Measurements from ENCODE around the gene RHAG. TPM values are rescaled to one million over a fixed set of nuclear protein-coding genes. Genes with fewer than 3 reads are reported as not detected.
"Not testable (repeated sequence)": the region's sequence is repeated elsewhere in the genome, so short reads cannot be mapped to it uniquely, and the experiment has no call there.

The RHAG gene
- polyA plus RNA-seq, 2 donors = 0.05 to 0.06 TPM

DNA sequence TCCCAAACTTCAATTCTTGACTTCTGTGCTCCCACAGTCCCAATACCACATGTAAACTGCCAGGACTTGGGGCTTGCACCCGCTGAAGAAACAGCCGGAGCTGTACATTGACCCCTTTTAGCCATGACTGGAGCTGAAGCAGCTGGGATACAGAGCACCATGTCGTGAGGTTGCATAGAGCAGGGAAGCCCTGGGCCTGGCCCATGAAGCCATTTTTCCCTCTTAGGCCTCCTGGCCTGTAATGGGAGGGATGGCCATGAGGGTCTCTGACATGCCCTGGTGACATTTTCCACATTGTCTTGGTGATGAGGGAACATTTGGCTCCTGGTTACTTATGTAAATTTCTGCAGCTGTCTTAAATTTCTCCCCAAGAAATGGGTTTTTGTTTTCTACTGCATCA is 9.8 kb downstream of the RHAG start:
- H3K36me3 ChIP-seq (ENCODE audit: control insufficient read depth in 2 of 2, insufficient read depth in 2 of 2, low read length in 1 of 2) = no peaks in the 10 kb centered on the region

GRCh38 chr6:49618257-49618656 is 18.4 kb downstream of the RHAG start:
- H3K27me3 ChIP-seq (ENCODE audit: control insufficient read depth in 1 of 2, insufficient read depth in 2 of 2, low read length in 2 of 2) = no peaks in the 10 kb centered on the region
- H3K4me1 ChIP-seq (ENCODE audit: control insufficient read depth in 2 of 2, insufficient read depth in 2 of 2, low read length in 1 of 2) = no peaks in the 10 kb centered on the region
- no peaks in the 10 kb centered on the region for H3K9me3 ChIP-seq (ENCODE audit: control insufficient read depth in 2 of 2, insufficient read depth in 1 of 2, low read depth in 1 of 2, low read length in 1 of 2)
- H3K36me3 ChIP-seq (ENCODE audit: control insufficient read depth in 2 of 2, insufficient read depth in 2 of 2, low read length in 1 of 2) = no peaks in the 10 kb centered on the region
- H3K27ac ChIP-seq (ENCODE audit: low read depth in 2 of 2, low read length in 1 of 2) = no peak overlapping the region
- no peak overlapping the region for H3K4me3 ChIP-seq (ENCODE audit: low read depth in 1 of 2, low read length in 2 of 2)

More for the DNA sequence above, 9.8 kb downstream of the RHAG start:
- no peak overlapping the region for H3K27ac ChIP-seq (ENCODE audit: low read depth in 2 of 2, low read length in 1 of 2)
- no peaks in the 10 kb centered on the region for H3K9me3 ChIP-seq (ENCODE audit: control insufficient read depth in 2 of 2, insufficient read depth in 1 of 2, low read depth in 1 of 2, low read length in 1 of 2)
- no peak overlapping the region for H3K4me3 ChIP-seq (ENCODE audit: low read depth in 1 of 2, low read length in 2 of 2)
- H3K4me1 ChIP-seq (ENCODE audit: control insufficient read depth in 2 of 2, insufficient read depth in 2 of 2, low read length in 1 of 2) = no peaks in the 10 kb centered on the region
- H3K27me3 ChIP-seq (ENCODE audit: control insufficient read depth in 1 of 2, insufficient read depth in 2 of 2, low read length in 2 of 2) = no peaks in the 10 kb centered on the region
- WGBS, 2 donors = 91 to 92% methylated on average over 3 of the region's 3 CpGs

DNA sequence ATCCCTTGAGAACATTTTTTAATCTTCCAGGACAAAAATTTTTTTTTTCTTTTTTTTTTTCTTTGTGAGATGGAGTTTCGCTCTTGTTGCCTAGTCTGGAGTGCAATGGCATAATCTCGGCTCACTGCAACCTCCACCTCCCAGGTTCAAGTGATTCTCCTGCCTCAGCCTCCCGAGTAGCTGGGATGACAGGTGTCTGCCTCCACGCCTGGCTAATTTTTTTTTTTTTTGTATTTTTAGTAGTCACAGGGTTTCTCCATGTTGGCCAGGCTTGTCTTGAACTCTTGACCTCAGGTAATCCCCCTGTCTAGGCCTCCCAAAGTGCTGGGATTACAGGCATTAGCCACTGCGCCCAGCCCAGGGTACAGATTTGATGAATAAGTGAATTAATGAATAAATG is 22.5 kb downstream of the RHAG start:
- H3K27ac ChIP-seq (ENCODE audit: low read depth in 2 of 2, low read length in 1 of 2); H3K4me3 ChIP-seq (ENCODE audit: low read depth in 1 of 2, low read length in 2 of 2); H3K27me3 ChIP-seq (ENCODE audit: control insufficient read depth in 1 of 2, insufficient read depth in 2 of 2, low read length in 2 of 2); H3K36me3 ChIP-seq (ENCODE audit: control insufficient read depth in 2 of 2, insufficient read depth in 2 of 2, low read length in 1 of 2); H3K9me3 ChIP-seq (ENCODE audit: control insufficient read depth in 2 of 2, insufficient read depth in 1 of 2, low read depth in 1 of 2, low read length in 1 of 2); H3K4me1 ChIP-seq (ENCODE audit: control insufficient read depth in 2 of 2, insufficient read depth in 2 of 2, low read length in 1 of 2): not testable (repeated sequence)
- WGBS, 2 donors = 81 to 82% methylated on average over 5 of the region's 5 CpGs

GRCh38 chr6:49609285-49609684 is 27.4 kb downstream of the RHAG start:
- Histone ChIP-seq H3K36me3 (ENCODE audit: control insufficient read depth in 2 of 2, insufficient read depth in 2 of 2, low read length in 1 of 2) (no peaks in the 10 kb centered on the region), H3K27me3 (ENCODE audit: control insufficient read depth in 1 of 2, insufficient read depth in 2 of 2, low read length in 2 of 2) (peaks cover 0 to 2% of the 10 kb centered on the region in 2 donors), H3K4me1 (ENCODE audit: control insufficient read depth in 2 of 2, insufficient read depth in 2 of 2, low read length in 1 of 2) (no peaks in the 10 kb centered on the region), H3K9me3 (ENCODE audit: control insufficient read depth in 2 of 2, insufficient read depth in 1 of 2, low read depth in 1 of 2, low read length in 1 of 2) (no peaks in the 10 kb centered on the region), H3K27ac (ENCODE audit: low read depth in 2 of 2, low read length in 1 of 2) (no peak overlapping the region), H3K4me3 (ENCODE audit: low read depth in 1 of 2, low read length in 2 of 2) (no peak overlapping the region)
- WGBS, 2 donors = 55 to 63% methylated on average over 1 of the region's 1 CpG

DNA sequence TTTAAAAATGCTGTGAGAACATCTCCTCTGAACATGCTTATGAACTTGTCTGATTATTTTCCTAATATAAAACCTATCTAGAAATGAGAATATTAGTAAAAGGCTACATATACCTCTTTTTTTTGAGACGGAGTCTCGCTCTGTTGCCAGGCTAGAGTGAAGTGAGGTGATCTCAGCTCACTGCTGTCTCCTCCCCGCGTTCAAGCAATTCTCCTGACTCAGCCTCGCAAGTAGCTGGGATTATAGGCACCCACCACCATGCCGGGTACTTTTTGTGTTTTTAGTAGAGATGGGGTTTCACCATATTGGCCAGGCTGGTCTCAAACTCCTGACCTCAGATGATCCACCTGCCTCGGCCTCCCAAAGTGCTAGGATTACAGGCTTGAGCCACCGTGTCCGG is 28.4 kb downstream of the RHAG start:
- H3K27me3 ChIP-seq (ENCODE audit: control insufficient read depth in 1 of 2, insufficient read depth in 2 of 2, low read length in 2 of 2) = not testable (repeated sequence)
- 88 to 90% methylated on average over 9 of the region's 9 CpGs for WGBS, 2 donors

DNA sequence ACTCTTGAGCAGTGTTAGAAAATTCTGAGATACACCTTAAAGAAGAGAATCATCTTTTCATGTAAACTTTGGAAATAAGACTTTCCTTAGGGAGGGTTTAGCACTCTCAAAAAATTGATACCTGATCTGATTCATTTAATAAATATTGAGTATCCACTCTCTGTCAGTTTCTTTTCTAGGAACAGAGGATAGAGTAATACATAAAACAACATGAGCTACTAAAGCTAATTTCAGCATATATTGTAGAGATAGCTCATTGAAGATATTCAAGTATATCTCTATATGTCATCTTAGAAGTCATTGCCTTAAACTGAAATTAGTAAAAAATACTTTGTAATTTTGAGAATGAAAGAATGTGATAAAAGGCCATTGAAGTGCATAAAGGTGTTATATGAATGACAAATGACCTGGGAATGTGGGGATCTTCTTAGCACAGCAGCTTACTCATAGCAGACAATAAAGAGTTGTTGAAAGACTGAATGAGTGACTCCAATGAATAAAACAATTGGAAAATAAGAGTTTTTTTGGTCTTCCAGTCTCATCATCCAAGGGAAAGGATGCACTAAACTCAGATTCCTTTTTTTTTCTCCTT is 29.2 kb downstream of the RHAG start:
- no peaks in the 10 kb centered on the region for H3K9me3 ChIP-seq (ENCODE audit: control insufficient read depth in 2 of 2, insufficient read depth in 1 of 2, low read depth in 1 of 2, low read length in 1 of 2)
- H3K27ac ChIP-seq (ENCODE audit: low read depth in 2 of 2, low read length in 1 of 2) = no peak overlapping the region
- H3K4me1 ChIP-seq (ENCODE audit: control insufficient read depth in 2 of 2, insufficient read depth in 2 of 2, low read length in 1 of 2) = no peaks in the 10 kb centered on the region
- no peaks in the 10 kb centered on the region for H3K36me3 ChIP-seq (ENCODE audit: control insufficient read depth in 2 of 2, insufficient read depth in 2 of 2, low read length in 1 of 2)
- H3K27me3 ChIP-seq (ENCODE audit: control insufficient read depth in 1 of 2, insufficient read depth in 2 of 2, low read length in 2 of 2) = peaks cover 0 to 2% of the 10 kb centered on the region in 2 donors
- H3K4me3 ChIP-seq (ENCODE audit: low read depth in 1 of 2, low read length in 2 of 2) = no peak overlapping the region

More for the DNA sequence above, 28.4 kb downstream of the RHAG start:
- H3K9me3 ChIP-seq (ENCODE audit: control insufficient read depth in 2 of 2, insufficient read depth in 1 of 2, low read depth in 1 of 2, low read length in 1 of 2); H3K36me3 ChIP-seq (ENCODE audit: control insufficient read depth in 2 of 2, insufficient read depth in 2 of 2, low read length in 1 of 2); H3K4me1 ChIP-seq (ENCODE audit: control insufficient read depth in 2 of 2, insufficient read depth in 2 of 2, low read length in 1 of 2); H3K4me3 ChIP-seq (ENCODE audit: low read depth in 1 of 2, low read length in 2 of 2); H3K27ac ChIP-seq (ENCODE audit: low read depth in 2 of 2, low read length in 1 of 2): not testable (repeated sequence)

DNA sequence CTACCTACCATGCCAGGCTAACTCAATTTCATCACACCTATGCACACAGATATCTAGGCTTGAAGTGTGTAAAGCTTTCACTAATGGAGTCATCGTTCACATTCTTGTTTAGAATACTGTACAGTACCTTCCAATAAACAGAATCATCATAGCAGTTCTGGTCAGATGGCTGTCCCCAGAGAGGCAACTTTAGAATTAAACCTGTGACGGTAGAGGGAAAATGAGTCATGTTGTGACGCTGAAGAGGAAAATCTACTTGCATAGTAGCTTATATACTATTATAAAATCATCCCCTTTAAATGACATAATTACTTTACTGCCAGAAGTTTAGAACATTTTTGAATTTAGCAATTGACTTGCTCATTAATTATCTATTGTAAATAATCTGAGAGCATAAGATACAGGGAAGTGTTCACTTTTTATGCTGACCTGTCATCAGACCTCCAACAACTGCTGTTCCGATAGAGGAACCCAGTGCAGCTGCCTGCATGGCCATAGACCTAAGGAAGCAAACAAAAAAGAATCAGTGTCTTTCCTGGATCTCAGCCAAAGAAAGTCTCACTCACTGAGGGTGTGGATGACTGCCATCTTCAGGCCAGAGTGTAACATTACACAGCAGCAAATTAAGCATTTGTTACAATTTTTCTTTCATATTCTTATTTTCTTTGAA is 29.8 kb downstream of the RHAG start:
- Histone ChIP-seq H3K4me3 (ENCODE audit: low read depth in 1 of 2, low read length in 2 of 2) (no peak overlapping the region), H3K36me3 (ENCODE audit: control insufficient read depth in 2 of 2, insufficient read depth in 2 of 2, low read length in 1 of 2) (no peaks in the 10 kb centered on the region), H3K9me3 (ENCODE audit: control insufficient read depth in 2 of 2, insufficient read depth in 1 of 2, low read depth in 1 of 2, low read length in 1 of 2) (no peaks in the 10 kb centered on the region), H3K27ac (ENCODE audit: low read depth in 2 of 2, low read length in 1 of 2) (no peak overlapping the region), H3K27me3 (ENCODE audit: control insufficient read depth in 1 of 2, insufficient read depth in 2 of 2, low read length in 2 of 2) (no peaks in the 10 kb centered on the region), H3K4me1 (ENCODE audit: control insufficient read depth in 2 of 2, insufficient read depth in 2 of 2, low read length in 1 of 2) (no peaks in the 10 kb centered on the region)
- WGBS, 2 donors = 24 to 28% methylated on average over 4 of the region's 4 CpGs

GRCh38 chr6:49604080-49604479 is 32.6 kb downstream of the RHAG start:
- H3K4me1 ChIP-seq (ENCODE audit: control insufficient read depth in 2 of 2, insufficient read depth in 2 of 2, low read length in 1 of 2); H3K9me3 ChIP-seq (ENCODE audit: control insufficient read depth in 2 of 2, insufficient read depth in 1 of 2, low read depth in 1 of 2, low read length in 1 of 2); H3K36me3 ChIP-seq (ENCODE audit: control insufficient read depth in 2 of 2, insufficient read depth in 2 of 2, low read length in 1 of 2); H3K4me3 ChIP-seq (ENCODE audit: low read depth in 1 of 2, low read length in 2 of 2); H3K27me3 ChIP-seq (ENCODE audit: control insufficient read depth in 1 of 2, insufficient read depth in 2 of 2, low read length in 2 of 2); H3K27ac ChIP-seq (ENCODE audit: low read depth in 2 of 2, low read length in 1 of 2): not testable (repeated sequence)
- WGBS, 2 donors = 100% methylated on average over 2 to 3 of the region's 3 CpGs

DNA sequence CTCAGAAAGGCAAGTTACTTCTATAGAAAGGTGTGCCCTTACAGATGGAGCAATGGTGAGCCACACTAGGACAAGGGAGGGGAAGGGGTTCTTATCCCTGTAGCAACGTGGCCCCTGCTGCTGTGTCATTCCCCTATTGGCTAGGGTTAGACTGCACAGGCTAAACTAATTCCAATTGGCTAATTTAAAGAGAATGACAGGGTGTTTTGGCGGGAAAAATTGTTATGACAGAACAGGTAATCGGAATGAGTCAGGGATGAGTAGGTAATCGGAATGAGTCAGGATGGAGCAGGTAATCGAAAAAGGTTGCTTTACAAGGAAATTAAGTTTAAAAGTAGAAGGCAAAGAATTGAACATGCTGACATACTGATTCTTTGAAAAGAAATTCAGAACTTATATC is 49.4 kb downstream of the RHAG start:
- not testable (repeated sequence) for H3K36me3 ChIP-seq (ENCODE audit: control insufficient read depth in 2 of 2, insufficient read depth in 2 of 2, low read length in 1 of 2); H3K4me3 ChIP-seq (ENCODE audit: low read depth in 1 of 2, low read length in 2 of 2); H3K4me1 ChIP-seq (ENCODE audit: control insufficient read depth in 2 of 2, insufficient read depth in 2 of 2, low read length in 1 of 2); H3K9me3 ChIP-seq (ENCODE audit: control insufficient read depth in 2 of 2, insufficient read depth in 1 of 2, low read depth in 1 of 2, low read length in 1 of 2); H3K27me3 ChIP-seq (ENCODE audit: control insufficient read depth in 1 of 2, insufficient read depth in 2 of 2, low read length in 2 of 2); H3K27ac ChIP-seq (ENCODE audit: low read depth in 2 of 2, low read length in 1 of 2)
- 82 to 85% methylated on average over 5 of the region's 5 CpGs for WGBS, 2 donors

- WGBS, 2 donors = 84 to 88% methylated on average over 1 of the region's 1 CpG
- H3K9me3 ChIP-seq (ENCODE audit: control insufficient read depth in 2 of 2, insufficient read depth in 1 of 2, low read depth in 1 of 2, low read length in 1 of 2) = no peaks in the 10 kb centered on the region
- no peak overlapping the region for H3K4me3 ChIP-seq (ENCODE audit: low read depth in 1 of 2, low read length in 2 of 2)
- H3K4me1 ChIP-seq (ENCODE audit: control insufficient read depth in 2 of 2, insufficient read depth in 2 of 2, low read length in 1 of 2) = no peaks in the 10 kb centered on the region
- no peak overlapping the region for H3K27ac ChIP-seq (ENCODE audit: low read depth in 2 of 2, low read length in 1 of 2)
- H3K36me3 ChIP-seq (ENCODE audit: control insufficient read depth in 2 of 2, insufficient read depth in 2 of 2, low read length in 1 of 2) = no peaks in the 10 kb centered on the region
- H3K27me3 ChIP-seq (ENCODE audit: control insufficient read depth in 1 of 2, insufficient read depth in 2 of 2, low read length in 2 of 2) = no peaks in the 10 kb centered on the region
Measured at GRCh38 chr6:49582529-49582928, 54.1 kb downstream of the RHAG start.
